Measurements from ENCODE around the gene MAP4. TPM values are rescaled to one million over a fixed set of nuclear protein-coding genes. Genes with fewer than 3 reads are reported as not detected.
A peak's percentile ranks its signal among the peaks of the same experiment; 100 is the strongest.

MAP4 gene
- total and polyA plus RNA-seq, 2 of the 13 experiments (the other 11 are each of a cell fraction or from before 2014, with no cell fraction given) = 33.1 to 38.7 TPM

GRCh38 chr3:47824541-47825473 lies 191.4 kb downstream of the MAP4 start (continued):
- TF ChIP-seq ZNF687 (CRISPR knock-in tag; IDR thresholded peaks at IDR 0.05) (peak; percentile 95), ZNF138 (CRISPR knock-in tag; IDR thresholded peaks at IDR 0.05; ENCODE audit: low read depth) (peak; percentile 87; the same call in 1 of the 2 replicates), MAZ (IDR thresholded peaks at IDR 0.05; ENCODE audit: borderline replicate concordance, low read depth, low read length) (0 out of 2 replicates have a peak, but pooled peaks have one; percentile 47), MAZ (CRISPR knock-in tag; IDR thresholded peaks at IDR 0.05; ENCODE audit: low read depth) (peak; percentile 86), ZFP36 (IDR thresholded peaks at IDR 0.05; ENCODE audit: borderline replicate concordance, low read depth, low read length, partially characterized antibody) (no peak), TCF7L2 (IDR thresholded peaks at IDR 0.05; ENCODE audit: low read depth, low read length) (no peak), AGO2 (optimal IDR thresholded peaks at IDR 0.05; ENCODE audit: low read depth, low read length) (peak; percentile 95), IKZF1 (IDR thresholded peaks at IDR 0.05) (no peak), ELF4 (CRISPR knock-in tag; IDR thresholded peaks at IDR 0.05; ENCODE audit: borderline replicate concordance) (no peak), TFDP1 (CRISPR knock-in tag; IDR thresholded peaks at IDR 0.05; ENCODE audit: borderline replicate concordance) (peak; percentile 81; the same call in 1 of the 2 replicates), ATF1 (CRISPR knock-in tag; IDR thresholded peaks at IDR 0.05) (no peak), HOXA3 (CRISPR knock-in tag; IDR thresholded peaks at IDR 0.05) (peak; percentile 95), ZNF737 (CRISPR knock-in tag; IDR thresholded peaks at IDR 0.05; ENCODE audit: borderline replicate concordance) (no peak), TEF (CRISPR knock-in tag; IDR thresholded peaks at IDR 0.05) (no peak), SNAPC2 (CRISPR knock-in tag; IDR thresholded peaks at IDR 0.05) (0 out of 2 replicates have a peak, but pooled peaks have one; percentile 59), LRRFIP1 (CRISPR knock-in tag; conservative IDR thresholded peaks at IDR 0.05) (no peak), ZBTB7A (CRISPR knock-in tag; IDR thresholded peaks at IDR 0.05) (peak; percentile 38; the same call in 1 of the 2 replicates)
